Fibroblast of lung (primary cell): ENCODE measurements around the gene SGCA.

ENCODE experiments used
- CTCF ChIP-seq, 2 donors: IDR thresholded peaks in 1 of 2; conservative IDR thresholded peaks in 1 of 2; 1 replicate in 1 of 2; 2 replicates in 1 of 2; pipeline ENCODE4 v1.5.1; 2011 to 2012; ENCODE audit warnings: low read length in 2 of 2, control low read depth in 1 of 2, inconsistent platforms in 1 of 2, low read depth in 1 of 2, mild to moderate bottlenecking in 1 of 2
- EZH2 ChIP-seq: IDR thresholded peaks from 2 replicates; pipeline ENCODE4 v1.5.1; 2012; ENCODE audit warnings: low read length, control low read depth, mild to moderate bottlenecking; ENCODE audit errors: missing control alignments

- TF ChIP-seq CTCF (conservative IDR thresholded peaks at IDR 0.05 in 1 of 2, IDR thresholded peaks at IDR 0.05 in 1 of 2; ENCODE audit: low read depth in 1 of 2, low read length in 2 of 2) (no peak), EZH2 (no peak)
Measured at GRCh38 chr17:50196826-50197225, 31.0 kb downstream of the SGCA start.
